HG02884 (cell line): ENCODE data around the gene SPEG.
A peak's percentile ranks its signal among the peaks of the same experiment; 100 is the strongest.

Experiments
- ATAC-seq: cut with Tn5 transposase; IDR thresholded peaks from one replicate; pipeline ENCODE4 v1.9.1; 2021; ENCODE audit warnings: mild to moderate bottlenecking, moderate library complexity; ENCODE audit not compliant: unreplicated experiment

The SPEG gene

DNA sequence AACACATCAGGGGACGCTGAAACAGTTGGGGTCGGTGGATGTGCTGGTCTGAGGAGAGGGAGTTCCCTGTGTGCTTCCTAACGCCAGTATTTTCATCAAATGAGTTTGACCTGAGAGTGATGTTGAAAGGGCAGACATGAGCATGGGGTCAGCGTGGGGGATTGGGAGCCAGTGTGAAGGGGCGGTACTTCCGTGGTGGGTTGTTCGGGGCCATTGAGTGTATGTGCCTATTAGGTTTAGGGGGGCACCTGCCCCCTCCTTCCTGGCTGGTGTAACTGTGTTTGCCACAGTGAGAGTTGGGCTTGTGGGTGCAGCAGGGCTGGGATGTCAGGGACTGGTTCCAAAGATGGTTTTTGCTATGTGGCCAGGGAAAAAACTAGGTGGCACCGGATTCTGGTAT is 24.4 kb downstream of the SPEG start:
- no peak for ATAC-seq

DNA sequence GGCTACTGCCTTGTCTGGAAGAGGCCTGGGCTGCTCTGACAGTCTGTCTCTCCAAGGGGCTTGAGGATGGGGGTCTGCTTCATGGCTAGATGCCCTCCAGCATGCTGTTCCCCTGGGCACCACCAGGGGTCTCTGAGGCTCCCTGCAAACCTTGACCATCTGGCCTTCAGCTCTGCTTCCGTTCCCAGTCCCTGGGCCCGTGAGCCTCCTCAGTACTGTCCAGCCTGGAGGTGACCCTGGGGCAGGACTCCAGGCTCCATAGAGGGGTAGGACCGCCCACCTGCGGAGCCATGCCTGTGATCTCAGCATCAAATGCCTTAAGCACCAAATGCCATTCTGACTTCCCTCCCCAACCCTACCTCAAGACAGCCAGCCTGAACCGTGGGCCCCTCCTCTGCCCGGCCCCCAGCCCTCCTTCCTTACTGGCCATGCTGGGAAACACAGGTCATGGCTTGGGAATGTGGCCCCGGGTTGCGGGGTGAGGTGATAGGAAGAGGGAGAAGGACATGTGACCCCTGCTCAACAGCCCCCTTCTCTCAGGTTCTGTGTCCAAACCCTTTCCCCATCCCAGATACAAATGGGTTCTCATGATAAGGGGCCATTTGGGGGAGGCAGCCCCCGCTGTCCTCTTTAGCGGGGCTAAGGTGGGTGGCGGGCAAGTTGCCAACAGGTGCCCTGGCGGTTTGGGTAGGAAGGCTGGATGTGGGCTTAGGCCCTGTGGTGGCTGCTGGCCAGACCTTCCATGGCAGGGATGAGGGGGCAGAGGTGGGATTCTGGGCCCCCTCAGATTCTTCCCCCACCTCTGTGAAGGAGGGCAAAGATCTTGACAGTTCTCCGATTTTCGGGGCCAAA is 25.0 kb downstream of the SPEG start:
- peak; percentile 81 for ATAC-seq

DNA sequence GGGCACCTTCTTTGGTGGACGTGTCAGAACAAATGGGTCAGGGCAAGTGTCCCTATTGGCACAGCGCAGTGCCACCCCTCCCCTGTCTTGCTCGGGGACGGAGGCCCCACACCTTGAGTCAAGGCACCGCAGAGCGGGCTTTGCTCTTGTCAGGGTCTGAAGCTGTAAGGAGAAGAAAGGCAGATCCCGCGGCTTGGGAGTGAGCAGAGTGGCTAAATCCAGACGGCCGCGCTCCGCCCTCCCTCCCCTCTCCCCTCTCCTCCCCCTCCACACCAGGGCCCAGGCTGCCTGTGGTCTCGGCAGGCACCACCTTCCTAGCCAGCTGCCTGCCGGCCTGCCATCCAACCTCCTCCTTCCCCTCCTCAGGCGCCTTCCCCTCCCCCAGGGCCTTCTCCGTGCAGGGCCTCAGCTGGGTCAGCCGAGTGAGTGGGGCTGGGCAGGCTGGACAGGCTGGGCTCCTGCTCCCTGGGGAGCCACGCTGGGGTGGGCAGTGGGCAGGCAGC is 25.8 kb downstream of the SPEG start:
- ATAC-seq = no peak

DNA sequence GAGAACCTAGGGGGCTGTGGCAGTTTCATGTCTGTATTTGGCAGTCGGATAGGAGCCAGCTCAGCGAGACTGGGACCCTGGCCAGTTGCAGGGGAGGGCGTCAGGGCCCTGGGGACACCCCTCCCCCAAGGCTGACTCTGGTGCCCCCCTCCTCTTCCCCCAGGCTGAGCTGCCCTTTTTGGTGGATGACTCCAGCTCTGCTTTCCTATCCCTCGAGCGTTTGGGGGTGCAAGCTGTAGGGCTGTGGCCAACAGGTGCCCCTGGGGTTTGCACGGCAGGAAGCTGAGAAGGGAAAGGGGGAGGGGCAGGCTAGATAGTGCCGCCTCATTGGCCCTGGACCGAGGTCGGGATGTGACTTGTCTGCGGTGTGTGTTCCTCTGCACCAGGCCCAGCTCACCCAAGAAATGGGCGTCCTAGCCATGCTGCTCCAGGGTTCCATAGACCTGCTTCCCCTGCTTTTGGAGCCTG is 26.4 kb downstream of the SPEG start:
- no peak for ATAC-seq

DNA sequence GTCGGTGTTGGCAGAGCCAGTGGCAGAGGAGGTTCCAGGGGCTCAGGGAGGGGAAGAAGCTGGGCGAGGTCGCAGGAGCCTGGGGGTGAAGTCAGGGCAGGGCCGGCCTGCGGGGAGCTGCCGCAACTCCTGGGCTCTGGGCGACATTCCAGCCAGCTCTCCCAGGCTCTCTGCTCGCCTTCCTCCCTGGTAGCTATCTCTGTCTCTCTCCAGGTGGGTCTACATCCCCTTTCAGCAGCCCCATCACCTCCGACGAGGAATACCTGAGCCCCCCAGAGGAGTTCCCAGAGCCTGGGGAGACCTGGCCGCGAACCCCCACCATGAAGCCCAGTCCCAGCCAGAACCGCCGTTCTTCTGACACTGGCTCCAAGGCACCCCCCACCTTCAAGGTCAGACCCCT is 27.0 kb downstream of the SPEG start:
- ATAC-seq = no peak

DNA sequence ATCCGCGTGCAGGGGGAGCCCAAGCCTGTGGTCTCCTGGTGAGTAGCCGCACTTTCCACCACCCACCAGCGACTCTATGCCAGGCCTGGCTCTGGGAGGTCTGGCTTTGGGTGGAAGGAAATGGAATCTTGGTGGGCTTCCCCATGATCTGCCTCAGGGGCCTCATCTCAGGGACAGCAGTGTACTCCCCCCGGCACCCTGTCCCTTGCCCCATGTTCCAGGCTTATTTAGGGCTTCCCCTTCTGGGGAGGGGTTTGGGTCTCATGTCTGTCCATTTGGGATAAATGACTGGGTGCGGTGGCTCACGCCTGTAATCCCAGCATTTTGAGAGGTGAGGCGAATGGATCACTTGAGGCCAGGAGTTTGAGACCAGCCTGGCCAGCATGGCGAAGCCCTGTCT is 27.7 kb downstream of the SPEG start:
- no peak for ATAC-seq

DNA sequence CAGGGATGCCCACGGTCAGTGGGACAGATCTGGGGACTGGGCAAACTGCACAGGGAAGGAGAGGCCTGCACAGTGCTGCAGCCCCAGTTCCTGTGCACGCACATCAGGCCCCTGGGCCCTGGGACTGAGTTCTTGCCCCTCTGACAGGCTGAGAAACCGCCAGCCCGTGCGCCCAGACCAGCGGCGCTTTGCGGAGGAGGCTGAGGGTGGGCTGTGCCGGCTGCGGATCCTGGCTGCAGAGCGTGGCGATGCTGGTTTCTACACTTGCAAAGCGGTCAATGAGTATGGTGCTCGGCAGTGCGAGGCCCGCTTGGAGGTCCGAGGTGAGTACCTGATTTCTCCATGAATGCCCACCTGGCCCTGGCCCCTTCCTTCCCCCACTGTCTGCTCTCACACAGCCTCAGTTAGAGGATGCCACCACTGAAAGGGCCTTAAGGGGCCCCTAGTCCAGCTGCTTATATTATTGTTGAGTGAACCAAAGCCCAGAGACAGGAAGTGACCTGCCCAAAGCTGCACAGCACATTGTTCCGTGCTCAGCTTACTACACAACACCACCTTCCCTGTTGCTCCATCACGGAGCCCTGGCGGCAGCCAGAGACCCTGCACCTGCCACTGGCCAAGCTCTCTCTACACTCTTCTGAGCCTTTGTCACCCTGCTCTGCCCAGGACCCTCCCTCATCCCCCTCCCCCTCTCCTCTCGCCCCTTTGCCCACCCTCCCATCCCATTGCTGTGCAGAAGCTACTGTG is 29.8 kb downstream of the SPEG start:
- ATAC-seq = no peak

DNA sequence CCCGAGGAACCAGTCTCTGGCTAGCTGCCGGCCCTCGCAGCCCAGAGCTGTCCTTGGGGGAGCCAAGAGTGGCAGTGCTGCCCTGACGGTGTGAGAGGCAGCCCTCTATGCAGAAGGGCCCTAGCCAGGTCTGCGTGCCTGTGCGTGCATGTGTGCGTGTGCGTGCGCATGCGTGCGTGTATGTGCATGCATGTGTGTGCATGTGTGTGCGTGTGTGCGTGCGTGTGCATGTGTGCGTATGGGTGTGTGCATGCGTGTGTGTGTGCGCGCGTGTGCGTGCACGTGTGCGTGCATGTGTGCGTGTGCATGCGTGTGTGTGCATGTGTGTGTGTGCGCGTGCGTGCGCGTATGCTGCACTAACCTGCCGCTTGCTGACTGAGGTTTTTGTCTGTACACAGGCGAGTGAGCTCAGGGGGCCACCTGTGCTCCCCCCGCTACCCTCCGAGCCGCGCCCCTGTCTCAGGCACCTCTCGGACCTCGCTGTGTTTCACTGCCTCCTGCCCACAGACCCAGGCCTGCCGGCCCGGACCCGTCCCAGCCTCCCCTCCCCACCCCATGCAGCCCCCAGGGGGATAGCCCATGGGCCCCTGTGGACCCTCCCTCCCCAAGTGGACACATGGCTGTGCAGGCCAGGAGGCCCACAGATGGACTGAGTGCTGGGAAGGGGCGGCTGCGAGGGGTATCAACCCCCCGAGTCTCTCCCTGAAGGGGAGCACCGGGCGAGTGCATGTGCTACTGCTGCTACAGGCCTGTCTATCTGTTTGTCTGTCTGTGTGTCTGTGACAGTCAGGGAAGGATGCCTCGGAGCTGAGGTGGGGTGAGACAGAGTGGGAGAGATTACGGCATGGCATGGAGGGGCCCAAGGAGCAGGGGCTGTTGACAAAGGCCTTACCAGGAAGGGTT is 31.3 kb downstream of the SPEG start:
- ATAC-seq = no peak

DNA sequence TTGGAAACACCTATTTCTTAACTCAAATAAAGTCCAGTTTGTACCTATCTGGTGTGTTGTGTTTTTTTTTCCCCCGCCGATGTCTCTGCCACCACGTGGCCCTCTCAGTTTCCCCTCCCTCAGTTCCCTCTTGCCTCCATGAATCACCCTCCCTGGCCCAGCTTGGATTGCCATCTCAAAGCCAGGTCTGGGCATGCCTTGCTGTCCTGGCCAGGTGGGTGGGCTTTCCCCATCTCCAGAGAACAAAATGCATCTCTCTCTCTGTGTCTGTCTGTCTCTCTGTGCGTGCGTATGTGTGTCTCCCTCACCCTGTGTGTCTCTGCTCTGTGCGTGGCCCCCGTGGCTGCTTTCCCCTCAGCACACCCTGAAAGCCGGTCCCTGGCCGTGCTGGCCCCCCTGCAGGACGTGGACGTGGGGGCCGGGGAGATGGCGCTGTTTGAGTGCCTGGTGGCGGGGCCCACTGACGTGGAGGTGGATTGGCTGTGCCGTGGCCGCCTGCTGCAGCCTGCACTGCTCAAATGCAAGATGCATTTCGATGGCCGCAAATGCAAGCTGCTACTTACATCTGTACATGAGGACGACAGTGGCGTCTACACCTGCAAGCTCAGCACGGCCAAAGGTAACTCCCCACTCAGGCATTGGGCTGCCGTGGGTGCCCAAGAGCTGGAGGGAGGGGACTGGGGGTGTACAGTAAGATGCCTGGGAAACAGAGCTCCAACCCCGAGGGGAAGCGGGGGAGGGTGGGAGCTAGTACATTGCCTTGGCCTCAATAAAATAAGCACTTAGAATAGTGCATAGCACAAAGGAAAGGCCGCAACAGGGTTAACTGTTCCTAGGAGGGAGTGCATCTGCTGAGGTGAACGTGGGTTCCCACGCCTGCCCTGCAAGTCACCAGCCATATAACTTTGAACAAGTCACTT is 32.4 kb downstream of the SPEG start:
- ATAC-seq = no peak

DNA sequence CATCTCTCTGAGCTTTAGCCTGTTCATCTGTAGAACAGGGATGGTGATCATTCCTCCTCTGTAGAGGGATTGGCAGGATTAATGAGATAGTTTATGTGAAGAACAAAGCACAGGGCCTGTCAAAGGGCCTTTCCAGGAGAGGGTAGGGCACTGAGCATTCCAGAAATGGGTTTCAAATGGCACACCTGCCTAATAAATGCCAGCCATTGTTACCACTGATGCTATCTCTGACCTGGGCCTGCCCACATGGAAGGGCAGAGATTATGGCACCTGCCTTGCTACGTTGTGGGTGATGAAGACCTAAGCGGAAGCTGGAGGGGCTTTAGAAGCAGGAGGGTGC is 33.1 kb downstream of the SPEG start:
- ATAC-seq = no peak

DNA sequence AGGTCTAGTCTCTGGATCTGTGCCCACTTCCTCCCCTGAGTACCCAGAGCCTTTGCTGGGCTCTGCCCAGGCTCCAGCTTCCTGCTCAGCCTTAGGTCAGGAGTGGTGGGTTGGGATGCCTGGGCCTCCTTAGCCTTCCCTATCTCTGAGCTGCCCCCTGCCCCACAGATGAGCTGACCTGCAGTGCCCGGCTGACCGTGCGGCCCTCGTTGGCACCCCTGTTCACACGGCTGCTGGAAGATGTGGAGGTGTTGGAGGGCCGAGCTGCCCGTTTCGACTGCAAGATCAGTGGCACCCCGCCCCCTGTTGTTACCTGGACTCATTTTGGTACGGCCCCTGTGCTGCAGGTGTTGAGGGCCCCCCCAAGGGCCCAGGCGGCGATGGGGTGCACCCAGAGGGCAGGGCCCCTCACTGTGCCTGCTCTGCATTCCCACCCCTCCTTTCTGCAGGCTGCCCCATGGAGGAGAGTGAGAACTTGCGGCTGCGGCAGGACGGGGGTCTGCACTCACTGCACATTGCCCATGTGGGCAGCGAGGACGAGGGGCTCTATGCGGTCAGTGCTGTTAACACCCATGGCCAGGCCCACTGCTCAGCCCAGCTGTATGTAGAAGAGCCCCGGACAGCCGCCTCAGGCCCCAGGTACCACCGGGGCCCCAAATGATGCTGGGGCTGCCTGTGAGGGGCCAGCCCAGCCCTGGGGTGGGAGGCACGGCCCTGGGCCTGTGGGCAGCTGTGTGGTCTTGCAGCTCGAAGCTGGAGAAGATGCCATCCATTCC is 34.0 kb downstream of the SPEG start:
- no peak for ATAC-seq

DNA sequence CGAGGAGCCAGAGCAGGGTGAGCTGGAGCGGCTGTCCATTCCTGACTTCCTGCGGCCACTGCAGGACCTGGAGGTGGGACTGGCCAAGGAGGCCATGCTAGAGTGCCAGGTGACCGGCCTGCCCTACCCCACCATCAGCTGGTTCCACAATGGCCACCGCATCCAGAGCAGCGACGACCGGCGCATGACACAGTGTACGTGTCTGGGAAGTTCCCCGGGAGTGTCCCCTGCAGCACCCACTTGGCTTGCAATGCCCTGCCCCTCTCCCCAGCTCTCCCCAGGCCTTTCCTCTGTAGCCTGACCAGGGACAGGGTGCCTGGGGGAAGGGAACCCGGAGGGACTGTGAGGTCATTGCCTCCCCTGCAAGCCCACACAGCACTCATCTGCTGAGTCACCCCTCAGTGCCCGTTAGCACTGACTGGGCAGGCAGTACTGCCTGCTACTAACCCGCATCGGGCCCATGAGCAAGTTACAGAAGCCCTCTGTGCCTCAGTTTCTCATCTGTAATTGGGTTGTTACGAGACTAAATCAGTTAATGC is 34.6 kb downstream of the SPEG start:
- no peak for ATAC-seq

DNA sequence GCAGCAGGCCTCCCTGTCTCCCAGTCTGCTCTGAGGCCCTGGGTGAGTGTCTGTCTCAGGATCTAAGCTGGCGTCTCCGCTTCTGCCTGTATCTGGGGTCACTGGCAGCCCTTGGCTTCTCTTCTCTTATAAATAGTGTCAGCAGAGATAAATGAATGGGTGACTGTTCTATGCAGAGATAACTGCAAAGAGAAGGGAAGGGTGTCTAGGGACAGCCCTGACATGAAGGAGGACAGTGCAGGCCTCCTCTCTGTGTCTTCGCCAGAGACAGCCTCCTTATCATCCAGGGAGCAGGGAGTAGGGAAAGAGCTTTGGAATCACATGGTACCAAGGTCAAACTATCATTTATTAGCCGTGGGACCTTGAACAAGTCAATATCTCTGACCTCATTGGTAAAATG is 35.8 kb downstream of the SPEG start:
- ATAC-seq = no peak

DNA sequence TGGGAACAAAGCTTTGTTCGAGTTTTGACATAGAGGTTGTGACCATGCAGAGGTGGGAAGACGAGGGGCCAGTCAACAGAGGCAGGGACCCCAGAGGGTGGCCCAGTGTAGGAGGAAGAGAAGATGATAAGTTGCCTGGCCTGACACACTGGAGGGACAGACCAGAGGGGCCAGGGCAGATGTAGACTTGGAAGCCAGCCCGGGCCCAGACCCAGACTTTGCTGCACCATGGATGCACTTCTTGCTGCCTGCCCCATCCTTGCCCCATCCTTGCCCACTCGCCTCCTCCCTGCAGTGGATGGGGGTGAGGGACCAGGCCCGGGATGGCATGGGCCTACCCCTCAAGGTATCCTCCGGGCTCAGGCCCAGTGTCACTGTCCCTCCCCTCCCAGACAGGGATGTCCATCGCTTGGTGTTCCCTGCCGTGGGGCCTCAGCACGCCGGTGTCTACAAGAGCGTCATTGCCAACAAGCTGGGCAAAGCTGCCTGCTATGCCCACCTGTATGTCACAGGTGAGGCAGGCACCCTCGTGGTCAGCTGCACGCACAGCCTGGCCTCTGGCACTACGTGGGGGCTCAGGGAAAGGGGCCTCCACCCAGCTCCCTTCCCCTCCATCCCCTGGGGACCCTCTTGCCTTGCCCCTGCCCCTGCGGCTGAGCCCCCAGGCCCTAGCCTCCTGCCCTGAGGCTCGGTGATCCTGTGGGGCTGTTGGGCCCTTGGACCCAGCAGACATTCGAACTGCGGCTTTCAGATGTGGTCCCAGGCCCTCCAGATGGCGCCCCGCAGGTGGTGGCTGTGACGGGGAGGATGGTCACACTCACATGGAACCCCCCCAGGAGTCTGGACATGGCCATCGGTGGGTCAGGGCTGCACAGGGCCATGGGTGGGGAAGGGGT is 37.1 kb downstream of the SPEG start:
- no peak for ATAC-seq

DNA sequence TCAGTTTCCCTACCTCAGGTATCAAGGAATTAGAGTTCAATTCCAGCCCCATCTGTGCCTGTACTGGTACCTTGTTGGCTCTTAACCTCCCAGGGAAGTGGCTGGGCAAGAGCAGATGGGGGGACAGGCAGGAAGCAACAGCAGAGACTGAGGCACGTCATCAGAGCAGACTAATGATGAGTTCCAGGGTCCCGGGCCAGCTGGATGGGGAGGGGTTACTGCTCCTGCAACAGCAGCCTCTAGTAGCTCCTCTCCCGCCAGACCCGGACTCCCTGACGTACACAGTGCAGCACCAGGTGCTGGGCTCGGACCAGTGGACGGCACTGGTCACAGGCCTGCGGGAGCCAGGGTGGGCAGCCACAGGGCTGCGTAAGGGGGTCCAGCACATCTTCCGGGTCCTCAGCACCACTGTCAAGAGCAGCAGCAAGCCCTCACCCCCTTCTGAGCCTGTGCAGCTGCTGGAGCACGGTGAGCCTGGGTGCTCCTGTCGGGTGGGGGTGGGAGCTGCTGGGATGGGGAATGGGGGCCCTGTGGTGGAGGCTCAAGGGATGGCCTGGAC is 38.1 kb downstream of the SPEG start:
- ATAC-seq = no peak

DNA sequence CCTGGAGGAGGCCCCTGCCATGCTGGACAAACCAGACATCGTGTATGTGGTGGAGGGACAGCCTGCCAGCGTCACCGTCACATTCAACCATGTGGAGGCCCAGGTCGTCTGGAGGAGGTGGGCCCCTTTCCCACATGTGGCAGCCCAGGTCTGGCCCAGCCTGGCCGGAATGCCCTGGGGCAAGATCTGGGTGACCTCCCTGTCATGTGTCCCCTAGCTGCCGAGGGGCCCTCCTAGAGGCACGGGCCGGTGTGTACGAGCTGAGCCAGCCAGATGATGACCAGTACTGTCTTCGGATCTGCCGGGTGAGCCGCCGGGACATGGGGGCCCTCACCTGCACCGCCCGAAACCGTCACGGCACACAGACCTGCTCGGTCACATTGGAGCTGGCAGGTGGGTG is 38.9 kb downstream of the SPEG start:
- ATAC-seq = no peak

DNA sequence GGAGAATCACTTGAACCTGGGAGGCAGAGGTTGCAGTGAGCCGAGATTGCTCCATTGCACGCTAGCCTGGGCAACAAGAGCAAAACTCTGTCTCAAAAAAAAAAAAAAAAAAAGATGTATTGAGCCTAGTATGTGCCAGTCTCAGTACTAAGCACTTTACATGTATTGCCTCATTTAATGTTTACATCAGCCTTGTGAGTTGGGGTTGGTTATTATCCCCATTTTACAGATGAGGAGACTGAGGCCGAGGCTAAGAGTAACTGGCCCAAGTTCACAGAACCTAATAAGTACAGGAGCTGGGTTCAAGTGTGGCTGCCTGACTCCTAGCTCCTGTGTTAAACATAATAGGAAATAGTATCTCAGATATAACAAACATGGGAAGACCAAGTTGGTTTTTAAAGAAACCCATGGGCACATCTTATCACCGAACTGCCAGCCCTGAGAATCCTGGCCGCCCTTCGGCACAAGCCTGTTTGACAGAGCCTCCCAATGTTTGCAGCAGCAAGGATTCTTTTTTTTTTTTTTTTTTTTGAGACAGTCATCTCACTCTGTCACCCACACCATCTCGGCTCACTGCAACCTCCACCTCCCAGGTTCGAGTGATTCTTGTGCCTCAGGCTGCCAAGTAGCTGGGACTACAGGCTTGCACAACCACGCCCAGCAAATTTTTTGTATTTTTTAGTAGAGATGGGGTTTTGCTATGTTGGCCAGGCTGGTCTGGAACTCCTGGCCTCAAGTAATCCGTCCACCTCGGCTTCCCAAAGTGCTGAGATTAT is 39.8 kb downstream of the SPEG start:
- ATAC-seq = no peak
